ENCODE data around the gene SPG7.
A peak's percentile ranks its signal among the peaks of the same experiment; 100 is the strongest.
"Not testable (repeated sequence)": the region's sequence is repeated elsewhere in the genome, so short reads cannot be mapped to it uniquely, and the experiment has no call there.

The SPG7 gene

DNA sequence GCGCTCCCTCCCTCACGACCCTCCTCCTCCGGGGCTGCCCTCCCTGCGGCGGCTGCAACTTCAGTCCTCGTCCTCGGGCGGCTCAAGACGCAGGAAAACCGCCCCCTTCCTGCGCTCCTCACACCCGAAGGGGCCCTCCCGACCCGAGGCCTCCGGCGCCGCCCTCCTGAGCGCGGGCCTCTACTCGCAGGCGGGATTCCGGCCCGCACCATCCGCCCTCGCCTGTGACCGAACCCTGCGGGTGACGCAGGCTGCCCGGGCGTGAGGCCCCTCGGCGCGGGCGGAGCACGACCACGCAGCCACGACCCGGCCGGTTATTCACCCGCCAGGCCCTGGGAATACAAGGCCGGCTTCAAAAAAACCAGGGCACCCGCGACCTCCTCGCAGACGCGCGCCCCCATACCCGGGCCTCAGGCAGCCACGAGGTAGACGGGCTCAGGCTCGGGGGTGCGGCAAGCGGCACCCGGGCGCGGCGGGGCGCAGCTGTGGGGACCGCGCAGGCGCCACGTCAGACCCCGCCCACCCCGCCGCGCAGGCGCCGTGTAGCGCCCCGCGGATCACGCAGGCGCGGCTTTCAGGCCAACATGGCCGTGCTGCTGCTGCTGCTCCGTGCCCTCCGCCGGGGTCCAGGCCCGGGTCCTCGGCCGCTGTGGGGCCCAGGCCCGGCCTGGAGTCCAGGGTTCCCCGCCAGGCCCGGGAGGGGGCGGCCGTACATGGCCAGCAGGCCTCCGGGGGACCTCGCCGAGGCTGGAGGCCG is at the start of gene SPG7:
Gene SPG7, plus strand, starts transcription at position 570 of the 757 bp plus-strand sequence. Its CDS starts 15 bp downstream, at position 585.
- DNase-seq (ENCODE audit: low read depth), result peak; percentile 59

DNA sequence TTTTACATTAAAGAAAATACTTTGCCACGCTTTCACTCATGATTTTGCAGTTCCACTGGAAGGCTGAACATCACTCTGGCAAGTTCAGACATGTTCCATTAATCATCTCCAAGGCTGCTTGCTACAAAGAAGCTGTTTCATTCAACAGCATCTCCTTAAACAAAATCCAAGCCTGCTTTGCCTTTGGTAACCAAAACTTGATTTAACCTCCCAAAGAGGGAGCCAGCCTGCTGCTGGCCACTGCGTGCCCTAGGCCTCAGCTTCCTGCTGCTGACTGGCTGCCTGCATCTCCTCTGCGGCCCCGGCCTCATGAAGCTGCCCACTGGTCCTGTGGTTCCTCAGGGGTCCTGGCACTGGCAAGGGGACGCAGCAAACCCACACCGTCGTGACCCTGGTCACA is 49.7 kb upstream of the SPG7 start:
- no peak for DNase-seq (ENCODE audit: low read depth)

DNA sequence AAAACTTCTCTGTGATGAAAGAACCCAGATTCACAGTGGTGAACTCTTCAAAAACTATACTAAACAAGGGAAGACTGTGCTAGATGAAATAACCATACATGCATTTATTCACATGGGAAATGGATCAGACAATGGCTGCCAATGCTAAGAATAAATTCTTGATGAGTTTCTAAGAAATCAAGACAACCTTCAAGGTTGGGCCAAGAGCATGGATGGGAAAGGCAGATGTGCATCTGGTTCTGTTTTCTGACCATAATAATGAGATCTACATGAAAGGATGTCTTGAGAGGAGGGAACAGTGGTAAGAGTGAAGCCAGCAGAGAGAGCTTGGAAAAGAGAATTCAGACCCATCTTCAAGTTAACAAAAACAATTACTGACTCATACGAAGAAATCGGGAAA is 49.2 kb upstream of the SPG7 start:
- no peak for DNase-seq (ENCODE audit: low read depth)

DNA sequence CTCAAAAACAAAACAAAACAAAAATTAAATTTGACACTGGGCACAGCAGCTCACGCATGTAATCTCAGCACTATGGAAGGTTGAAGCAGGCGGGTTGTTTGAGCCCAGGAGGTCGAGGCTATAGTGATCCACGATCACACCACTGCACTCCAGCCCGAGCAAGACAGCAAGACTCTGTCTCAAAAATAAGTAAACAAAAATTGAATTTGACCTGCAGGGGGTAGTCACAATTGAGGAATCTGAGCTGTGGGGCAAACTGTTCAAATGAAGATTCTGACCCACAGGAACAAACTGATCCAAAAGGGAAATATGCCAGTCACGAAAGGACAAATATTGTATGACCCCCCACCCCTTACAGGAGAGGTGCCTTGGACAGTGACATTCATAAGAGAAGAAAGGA is 47.6 kb upstream of the SPG7 start:
- no peak for DNase-seq (ENCODE audit: low read depth)

DNA sequence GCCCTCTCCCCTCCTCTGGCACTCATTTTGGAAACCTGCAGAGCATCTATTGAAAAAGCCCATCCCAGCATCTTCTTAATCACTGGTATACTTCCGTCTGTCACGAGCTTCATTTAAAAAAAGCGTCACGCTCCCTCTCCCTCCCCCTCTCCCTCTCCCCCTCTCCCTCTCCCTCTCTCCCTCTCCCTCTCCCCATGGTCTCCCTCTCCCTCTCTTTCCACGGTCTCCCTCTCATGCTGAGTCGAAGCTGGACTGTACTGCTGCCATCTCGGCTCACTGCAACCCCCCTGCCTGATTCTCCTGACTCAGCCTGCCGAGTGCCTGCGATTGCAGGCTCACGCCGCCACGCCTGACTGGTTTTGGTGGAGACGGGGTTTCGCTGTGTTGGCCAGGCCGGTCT is 46.3 kb upstream of the SPG7 start:
- DNase-seq (ENCODE audit: low read depth), result not testable (repeated sequence)

DNA sequence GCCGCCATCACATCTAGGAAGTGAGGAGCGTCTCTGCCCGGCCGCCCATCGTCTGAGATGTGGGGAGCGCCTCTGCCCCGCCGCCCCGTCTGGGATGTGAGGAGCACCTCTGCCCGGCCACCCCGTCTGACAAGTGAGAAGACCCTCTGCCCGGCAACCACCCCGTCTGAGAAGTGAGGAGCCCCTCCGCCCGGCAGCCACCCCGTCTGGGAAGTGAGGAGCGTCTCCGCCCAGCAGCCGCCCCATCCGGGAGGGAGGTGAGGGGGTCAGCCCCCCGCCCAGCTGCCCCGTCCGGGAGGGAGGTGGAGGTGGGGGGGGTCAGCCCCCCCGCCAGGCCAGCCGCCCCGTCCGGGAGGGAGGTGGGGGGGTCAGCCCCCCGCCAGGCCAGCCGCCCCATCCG is 45.6 kb upstream of the SPG7 start:
- DNase-seq (ENCODE audit: low read depth), result not testable (repeated sequence)

DNA sequence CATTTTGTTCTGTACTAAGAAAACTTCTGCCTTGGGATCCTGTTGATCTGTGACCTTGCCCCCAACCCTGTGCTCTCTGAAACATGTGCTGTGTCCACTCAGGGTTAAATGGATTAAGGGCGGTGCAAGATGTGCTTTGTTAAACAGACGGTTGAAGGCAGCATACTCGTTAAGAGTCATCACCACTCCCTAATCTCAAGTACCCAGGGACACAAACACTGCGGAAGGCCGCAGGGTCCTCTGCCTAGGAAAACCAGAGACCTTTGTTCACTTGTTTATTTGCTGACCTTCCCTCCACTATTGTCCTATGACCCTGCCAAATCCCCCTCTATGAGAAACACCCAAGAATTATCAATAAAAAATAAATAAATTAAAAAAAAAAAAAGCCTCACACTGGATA is 44.9 kb upstream of the SPG7 start:
- not testable (repeated sequence) for DNase-seq (ENCODE audit: low read depth)

DNA sequence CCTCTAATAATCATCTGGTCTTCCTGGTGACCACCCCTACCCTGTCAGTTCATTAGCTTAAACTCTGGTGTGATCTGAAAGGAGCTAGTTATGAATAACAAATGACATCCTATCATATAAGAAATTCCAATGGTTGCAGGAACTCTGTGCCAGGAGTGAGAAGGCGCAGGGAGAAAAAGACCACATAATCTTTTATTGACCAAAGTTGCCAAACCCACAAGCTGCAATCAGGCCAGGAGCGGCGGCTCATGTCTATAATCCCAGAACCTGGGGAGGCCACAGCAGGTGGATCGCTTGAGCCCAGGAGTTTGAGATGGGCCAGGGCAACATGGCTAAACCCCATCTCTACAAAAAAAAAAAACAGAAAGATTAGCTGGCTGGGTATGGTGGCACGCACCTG is 41.3 kb upstream of the SPG7 start:
- DNase-seq (ENCODE audit: low read depth), result no peak

DNA sequence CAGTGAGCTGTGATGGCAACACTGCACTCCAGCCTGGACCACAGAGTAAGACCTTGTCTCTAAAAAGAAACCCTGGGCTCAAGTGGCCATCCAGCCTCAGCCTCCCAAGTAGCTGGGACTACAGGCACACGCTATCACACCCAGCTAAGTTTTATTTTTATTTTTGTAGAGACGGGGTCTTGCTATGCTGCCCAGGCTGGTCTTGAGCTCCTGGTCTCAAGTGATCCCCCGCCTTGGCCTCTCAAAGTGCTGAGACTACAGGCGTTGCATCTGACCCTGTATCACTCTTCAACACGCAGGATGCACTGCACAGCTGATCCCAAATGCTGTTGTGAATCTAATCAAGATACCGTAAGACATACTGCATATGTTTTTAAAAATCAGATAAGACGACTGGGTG is 40.8 kb upstream of the SPG7 start:
- no peak for DNase-seq (ENCODE audit: low read depth)

DNA sequence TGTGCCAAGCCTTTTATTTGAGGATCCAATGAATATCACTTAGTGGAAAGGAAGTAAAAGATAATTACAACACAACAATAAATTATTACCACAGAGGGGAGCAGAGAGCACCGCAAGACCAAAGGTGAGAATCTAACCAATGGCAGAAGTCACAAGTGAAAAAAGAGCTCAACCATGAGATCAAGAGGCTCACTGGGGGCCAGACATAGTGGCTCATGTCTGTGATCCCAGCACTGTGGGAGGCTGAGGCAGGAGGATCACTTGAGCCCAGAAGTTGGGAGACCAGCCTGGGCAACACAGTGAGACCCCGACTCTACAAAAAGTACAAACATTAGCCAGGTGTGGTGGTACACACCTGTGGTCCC is 35.5 kb upstream of the SPG7 start:
- DNase-seq (ENCODE audit: low read depth), result no peak

DNA sequence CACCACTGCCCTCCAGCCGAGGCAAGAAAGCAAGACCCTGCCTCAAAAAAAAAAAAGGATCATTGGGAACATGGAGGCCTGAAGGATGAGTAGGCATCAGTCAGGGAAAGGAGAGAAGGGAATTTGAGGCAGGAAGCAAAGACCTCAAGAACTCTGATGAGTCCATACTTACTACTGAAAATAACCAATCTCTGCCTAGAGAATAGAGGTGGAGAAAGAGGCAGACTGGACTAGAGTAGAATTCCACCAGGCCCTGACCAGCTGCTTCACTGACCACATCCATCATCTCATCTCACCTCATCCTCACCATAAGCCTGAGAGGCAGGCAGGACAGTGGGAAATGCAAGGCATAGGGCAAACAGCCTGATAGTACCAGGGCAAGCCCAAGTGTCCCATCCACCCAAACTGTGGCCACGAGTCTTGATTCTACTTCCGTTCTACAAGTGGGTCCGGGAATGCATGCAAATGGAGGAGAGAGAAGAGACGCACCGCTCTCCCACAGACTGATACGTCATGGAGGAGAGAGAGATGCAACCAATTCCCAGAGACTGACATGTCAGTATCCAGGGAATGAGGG is 35.0 kb upstream of the SPG7 start:
- DNase-seq (ENCODE audit: low read depth), result no peak

DNA sequence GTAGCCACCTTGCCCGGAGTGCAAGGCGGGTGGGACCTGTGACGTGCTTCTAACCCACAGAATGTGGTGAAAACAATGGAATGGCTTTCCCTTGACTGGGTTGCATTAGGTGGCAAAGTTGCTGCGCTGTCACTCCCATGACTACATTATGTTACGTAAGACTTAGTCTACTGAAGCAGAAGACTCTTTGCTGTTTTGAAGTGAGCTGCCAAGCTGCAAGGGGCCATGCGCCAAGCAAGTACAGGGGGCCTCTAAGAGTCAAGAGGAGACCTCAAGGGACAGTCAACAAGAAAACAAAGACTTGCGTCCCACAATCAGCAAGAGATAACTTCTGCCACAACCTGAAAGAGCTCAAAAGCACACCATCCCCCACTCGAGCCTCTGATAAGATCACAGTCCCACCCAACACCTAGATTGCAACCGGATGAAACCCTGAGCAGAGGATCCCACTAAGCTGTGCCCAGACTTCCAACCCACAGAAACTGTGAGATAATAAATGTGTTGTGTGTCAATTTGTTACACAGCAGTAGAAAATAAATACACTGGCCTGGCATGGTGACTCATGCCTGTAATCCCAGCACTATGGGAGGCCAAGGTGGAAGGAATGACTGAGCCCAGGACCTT is 34.3 kb upstream of the SPG7 start:
- no peak for DNase-seq (ENCODE audit: low read depth)

DNA sequence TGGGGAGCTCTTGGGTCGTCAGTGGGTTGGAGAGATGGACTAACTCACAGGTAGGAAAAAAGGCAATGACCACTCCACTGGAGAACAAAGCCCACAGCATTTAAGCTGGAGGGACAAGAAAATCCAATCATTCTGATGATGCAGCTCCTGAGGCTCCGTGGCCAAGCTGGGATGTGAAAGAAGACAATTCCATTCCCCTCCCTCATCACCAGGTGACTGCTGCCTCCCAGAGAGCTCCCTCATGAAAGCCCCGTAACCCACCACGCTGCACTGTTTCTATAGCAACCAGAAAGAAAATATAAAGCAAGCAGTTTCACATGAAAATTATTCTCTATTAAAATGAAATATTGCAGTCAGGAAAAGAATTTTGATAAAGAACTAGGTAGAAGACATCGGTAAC is 33.1 kb upstream of the SPG7 start:
- no peak for DNase-seq (ENCODE audit: low read depth)

DNA sequence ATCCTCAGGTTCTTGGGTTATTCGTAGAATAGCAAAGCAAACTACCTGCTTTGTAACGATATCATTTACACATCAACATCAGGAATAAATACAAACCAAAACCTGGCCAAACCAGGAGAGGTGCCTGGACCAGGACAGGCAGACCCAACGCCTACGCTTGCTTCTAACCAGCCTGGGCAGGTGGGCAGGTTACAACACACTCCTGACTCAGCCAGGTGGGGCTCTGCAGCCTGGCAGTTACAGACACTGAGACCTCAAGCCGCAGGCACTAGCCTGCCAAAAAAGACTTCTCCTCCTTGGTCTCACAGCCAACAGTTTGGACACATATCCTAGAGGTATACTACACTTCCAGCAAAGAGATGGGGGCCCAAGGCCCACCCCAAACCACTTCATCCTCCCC is 31.8 kb upstream of the SPG7 start:
- no peak for DNase-seq (ENCODE audit: low read depth)

DNA sequence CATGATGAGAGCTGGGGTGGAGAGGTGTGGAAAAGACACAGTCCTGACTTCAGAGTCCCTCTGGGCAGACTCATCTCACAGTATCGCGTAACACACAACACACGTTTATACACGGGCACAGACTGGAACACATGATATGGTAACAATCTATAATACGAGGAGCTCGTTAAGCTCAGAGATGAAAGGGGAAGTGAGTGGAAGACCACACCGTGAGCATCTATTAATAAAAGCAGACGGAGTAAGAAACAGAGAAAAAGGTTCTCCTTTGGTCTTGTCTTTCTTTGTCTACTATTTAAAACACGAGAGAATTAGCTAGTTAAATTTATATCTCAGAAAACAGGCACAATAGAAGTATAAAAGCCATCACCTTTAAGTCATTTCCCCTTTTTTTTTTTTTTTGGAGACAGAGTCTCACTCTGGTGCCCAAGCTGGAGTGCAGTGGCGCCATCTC is 31.4 kb upstream of the SPG7 start:
- no peak for DNase-seq (ENCODE audit: low read depth)

DNA sequence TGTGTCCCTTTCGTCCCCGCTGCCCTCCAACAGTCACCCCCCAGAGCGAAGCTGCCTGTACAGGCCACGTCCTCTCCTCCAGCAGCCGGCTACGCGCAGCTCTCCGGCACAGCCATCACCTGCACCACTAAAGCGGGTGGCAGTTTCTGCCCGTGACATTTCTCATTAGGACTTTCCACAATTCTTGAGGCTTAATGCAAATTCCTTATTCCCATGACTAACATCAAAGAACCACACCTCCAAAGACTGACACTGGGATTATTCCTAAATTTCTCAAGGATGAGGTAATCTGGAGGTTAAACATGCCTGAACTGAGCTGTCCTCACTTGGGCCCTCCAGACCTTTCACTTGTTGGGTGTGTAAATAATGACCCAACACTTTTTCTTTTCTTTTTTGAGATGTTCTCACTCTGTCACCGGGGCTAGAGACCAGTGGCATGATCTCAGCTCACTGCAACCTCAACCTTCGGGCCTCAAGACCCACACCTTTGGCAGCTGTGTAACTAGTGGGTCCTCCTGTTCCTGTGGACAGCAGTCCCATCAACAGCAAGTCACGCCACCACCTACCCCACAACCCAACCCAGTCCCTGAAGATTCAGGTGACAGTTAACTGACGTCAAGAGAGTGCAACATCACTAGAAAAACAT is 29.5 kb upstream of the SPG7 start:
- DNase-seq (ENCODE audit: low read depth), result peak; percentile 58

DNA sequence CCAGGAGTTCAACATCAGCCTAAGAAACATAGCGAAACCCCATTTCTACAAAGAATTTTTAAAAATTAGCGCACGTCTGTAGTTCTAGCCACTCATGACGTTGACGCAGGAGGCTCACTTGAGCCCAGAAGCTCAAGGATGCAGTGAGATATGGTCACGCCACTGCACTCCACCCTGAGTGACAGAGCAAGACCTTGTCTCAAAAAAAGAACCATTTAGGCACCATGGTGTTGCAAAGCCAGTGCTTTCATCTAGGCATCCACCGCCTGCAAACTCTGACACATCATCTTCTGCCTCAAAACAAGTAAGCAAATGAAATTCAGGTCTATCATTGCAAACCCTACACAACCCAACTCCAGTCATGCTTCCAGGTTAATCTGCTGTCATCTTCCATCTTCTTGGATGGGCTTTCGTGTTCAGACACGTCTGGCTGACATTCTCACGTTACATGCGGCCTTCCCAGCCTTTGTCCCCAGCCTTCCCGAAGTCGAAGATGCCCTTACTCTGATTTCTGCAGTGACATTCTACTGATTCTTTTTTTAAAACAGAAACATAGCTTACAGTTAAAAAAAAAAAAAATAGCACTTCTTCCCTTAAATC is 26.7 kb upstream of the SPG7 start:
- DNase-seq (ENCODE audit: low read depth), result no peak

DNA sequence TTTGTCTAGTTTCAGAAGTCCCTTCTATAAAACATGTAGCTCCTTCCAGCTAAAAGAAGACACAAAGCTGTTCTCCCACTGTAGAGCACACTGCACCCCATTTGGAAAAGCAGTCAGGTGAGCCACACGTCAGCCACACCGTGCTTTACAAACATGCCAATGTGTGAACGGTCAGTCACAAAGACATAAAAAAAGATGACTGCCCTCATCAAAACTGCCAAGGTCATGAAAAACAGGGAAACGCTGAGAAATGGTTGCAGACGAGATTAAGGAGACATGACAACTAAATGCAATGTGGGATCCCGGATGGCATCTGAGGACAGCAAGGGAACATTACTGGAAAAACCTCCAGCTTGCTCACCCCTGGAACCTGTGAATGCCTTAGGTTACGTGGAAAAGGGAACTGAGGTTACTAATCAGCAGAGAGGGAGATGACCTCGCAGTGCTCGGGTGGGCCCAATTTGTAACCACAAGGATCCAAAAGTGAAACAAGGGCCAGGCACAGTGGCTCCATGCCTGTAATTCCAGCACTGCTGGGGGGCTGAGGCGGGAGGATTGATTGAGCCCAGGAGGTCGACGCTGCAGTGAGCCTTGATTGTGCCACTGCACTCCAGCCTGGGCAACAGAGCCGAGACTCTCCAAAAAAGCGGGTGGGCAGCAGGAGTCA is 25.9 kb upstream of the SPG7 start:
- no peak for DNase-seq (ENCODE audit: low read depth)

DNA sequence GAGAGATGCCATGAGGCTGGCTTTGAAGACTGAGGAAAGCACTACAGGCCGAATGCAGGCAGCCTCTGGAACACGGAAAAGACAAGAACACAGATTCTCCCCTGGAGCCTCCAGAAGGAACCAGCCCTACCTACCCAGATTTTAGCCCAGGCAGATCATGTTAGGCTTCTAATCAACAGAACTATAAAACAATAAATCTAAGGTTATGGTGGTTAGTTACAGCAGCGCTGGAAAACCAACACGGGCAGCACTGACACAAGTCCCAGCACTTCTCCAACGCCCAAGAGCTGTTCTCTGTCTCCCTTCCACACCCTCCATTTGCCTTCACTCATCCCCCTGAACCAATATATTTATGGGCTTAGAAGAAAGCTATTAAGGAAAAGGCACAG is 25.4 kb upstream of the SPG7 start:
- DNase-seq (ENCODE audit: low read depth), result no peak

DNA sequence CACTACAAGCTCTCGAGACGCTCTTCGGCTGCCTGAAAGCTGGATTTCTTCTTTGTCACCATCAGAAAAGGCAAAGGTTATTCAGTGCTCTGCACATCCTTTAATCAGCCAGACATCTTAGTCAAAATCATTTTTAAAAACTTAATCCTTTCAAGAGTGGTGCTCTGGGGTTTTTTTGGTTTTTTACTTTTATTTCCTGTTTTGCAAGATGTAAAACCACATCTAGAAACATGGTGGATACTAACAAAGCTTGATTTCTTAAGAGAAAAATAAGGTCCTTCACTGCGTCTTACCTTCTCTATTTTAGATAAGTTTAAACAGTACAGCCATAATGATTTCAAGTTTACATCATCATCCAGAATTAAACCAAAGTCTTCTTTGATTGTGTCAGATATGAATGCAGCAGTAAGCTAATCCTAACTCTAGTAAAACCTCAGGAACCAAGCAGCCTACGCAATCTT is 24.1 kb upstream of the SPG7 start:
- DNase-seq (ENCODE audit: low read depth), result no peak

DNA sequence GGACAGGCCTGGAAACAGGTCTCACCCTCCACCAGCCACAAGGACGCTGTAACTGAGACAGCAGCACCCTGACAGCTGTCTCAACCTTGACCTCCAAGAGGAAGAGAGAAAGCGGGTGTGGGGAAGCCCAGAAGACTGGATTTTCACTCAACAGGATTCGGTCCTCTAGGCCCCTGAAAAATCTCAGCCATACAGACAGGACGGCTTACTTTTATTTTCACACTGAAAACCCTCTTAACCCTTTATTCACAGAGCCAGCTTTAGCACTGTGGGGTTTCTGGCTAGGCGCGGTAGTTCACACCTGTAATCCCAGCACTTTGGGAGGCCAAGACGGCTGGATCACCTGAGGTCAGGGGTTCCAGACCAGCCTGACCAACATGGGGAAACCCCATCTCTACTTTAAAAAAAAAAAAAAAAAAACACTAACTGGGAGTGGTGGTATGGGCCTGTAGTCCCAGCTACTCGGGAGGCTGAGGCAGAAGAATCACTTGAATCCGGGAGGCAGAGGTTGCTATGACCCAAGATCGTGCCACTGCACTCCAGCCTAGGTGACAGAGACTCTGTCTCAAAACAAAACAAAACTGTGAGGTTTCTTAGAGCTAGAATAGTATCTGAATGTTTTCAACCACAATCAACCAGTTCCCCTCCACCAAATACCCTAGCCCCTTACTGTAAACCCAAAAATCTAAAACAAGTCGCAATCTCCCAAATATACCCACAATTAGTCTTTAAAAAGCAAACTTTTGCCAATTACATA is 23.1 kb upstream of the SPG7 start:
- no peak for DNase-seq (ENCODE audit: low read depth)
